Pulmonary artery endothelial cell (primary cell): ENCODE results near the gene ZNF581. TPM values are rescaled to one million over a fixed set of nuclear protein-coding genes. Genes with fewer than 3 reads are reported as not detected.

Source experiments
- DNase-seq: peaks from one replicate; pipeline ENCODE4 v3.0.0-alpha.2; 2011; ENCODE audit warnings: low read depth, low spot score
- total RNA-seq: library from RNA; depleted of rRNA; stranded (reverse); fragments of >200 nt; gene quantifications from 2 replicates; pipeline ENCODE4 v1.2.3, GENCODE V29; 2014

The ZNF581 gene
- total RNA-seq, result 18.0 and 33.9 TPM in 2 replicates

- DNase-seq, result no peak
Measured at GRCh38 chr19:55643003-55643886, at the start of gene ZNF581. Gene ZNF581, plus strand, starts transcription at chr19:55643649. Its CDS starts 923 bp downstream, at chr19:55644572.

DNA sequence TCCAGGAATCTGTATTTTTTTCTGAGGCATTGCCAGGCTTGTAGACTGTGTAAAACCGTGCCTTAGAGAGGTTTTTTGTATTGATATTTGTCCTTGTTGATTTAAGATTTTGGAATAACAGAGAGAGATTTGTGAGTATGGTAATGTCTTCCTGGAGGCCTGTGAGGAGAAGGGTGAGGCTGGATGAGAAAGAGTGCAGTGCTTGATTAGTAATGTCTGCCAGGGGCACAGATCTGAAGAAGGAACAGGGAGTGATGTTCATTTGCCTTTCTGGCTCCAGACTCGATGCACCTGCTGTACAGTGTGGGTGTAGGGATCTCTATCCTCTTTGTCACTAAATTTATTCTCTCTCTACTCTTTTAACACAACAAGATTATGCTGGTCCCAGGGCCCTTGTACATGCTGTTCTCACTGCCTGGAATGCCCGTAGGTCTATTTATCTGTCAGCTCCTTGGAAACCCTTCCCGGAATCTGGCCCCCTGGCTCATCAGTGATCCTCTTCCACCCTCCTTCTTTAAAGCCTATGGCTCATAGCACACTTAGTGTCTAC lies 48.4 kb upstream of the ZNF581 start:
- no peak for DNase-seq

DNA sequence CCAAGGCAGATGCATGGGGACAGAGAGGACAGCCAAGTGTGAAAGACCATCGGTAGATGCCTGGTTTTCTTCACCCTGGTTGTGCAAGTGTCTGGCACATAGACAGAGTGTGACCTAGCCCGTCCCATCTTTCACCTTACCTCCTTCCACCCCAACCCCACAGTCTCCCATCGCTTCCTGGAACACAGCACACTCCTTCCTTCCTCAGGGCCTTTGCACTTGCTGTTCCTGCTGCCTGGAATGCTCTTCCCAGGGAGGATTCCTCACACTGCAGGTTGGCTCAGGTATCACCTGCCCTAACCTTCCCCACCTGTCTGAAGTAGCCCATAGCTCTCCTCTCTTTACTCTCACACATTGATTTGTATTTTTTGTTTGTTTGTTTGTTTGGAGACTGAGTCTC lies 47.1 kb upstream of the ZNF581 start:
- DNase-seq, result no peak

DNA sequence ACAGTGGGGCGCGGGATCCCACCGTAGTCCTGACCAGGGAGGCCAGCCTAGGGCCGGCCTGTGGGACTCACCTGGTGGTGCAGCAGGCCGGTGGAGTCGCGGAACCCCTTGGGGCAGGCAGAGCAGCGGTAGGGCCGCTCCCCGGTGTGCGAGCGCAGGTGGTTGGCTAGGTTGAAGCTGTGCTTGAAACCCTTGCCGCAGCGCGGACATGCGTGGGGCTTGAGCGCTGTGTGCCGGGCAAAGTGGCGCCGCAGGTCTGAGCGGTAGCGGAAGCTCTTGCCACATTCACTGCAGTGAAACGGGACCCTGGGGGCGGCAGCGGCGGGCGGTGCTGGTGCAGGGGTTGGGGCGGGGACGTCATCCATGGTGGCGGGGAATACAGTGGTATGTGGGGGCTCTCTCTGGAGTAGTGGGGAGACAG lies 45.9 kb upstream of the ZNF581 start:
- no peak for DNase-seq

GRCh38 chr19:55598034-55598433 lies 45.4 kb upstream of the ZNF581 start:
- DNase-seq, result no peak

DNA sequence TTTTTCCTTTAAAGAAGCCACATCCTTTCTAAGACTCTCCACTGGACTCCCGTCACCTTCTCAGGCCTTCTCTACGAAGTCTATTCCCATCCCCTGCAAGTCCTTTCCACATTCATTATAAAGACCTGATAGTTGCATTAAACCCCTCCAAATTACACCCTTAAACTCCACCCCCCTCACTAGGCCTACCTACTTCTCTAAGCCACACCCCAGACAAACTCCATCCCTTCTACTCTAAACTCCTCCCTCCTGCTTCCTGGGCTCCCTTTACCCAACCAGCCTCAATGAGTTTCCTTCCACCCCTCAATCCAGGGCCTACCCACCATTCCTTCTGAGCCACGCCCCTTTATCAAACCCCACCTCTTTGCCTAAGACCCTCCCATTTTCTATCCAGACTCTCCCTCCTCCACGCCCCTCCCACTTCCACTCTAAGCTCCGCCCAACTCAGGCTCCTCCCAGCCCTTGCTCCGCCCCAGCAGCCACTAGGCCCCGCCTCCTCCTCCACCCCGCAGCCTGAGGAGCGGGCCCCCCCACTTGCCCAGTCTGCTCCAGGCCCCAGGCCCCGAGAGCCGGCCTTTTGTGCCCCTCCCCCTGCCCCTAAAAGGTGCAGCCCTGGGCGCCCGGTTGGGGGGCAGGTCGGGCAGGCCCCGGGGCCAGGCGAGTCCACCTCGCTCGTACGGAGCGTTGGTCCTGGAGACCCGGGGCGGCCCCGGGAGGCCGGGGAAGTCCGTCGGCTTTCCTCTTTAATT lies 44.6 kb upstream of the ZNF581 start:
- DNase-seq, result peak; percentile 85

DNA sequence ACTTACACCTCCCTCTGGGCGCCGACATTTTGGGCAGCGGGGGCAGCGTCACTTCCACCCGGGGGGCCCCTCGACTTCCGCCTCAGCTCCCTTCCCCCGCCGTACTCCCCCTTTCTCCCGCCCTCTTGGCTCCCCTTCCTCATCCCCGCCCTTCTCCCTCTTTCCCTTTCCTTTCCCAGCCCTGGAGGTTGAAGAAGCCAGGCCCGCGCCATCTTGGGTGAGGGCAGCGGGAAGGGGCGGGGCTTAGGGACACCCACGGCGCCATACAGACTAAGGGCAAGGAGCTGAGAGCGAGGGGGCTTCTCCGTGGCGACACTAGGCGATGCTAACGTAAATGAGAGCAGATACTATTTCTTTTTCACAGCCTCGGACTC lies 44.0 kb upstream of the ZNF581 start, which contains the start of gene FIZ1:
TSS of gene FIZ1 (minus strand) at position 50 of the 374 bp plus-strand sequence. CDS start 1,652 bp downstream, outside the sequence.
- peak; percentile 96 for DNase-seq

- peak; percentile 56 for DNase-seq
Measured at GRCh38 chr19:55599842-55600661, 43.4 kb upstream of the ZNF581 start, which contains the start of gene ZNF524. Gene ZNF524, plus strand, starts transcription at chr19:55600288. Its CDS starts 1,825 bp downstream, at chr19:55602113.

GRCh38 chr19:55600662-55601028 lies 42.8 kb upstream of the ZNF581 start:
- no peak for DNase-seq

DNA sequence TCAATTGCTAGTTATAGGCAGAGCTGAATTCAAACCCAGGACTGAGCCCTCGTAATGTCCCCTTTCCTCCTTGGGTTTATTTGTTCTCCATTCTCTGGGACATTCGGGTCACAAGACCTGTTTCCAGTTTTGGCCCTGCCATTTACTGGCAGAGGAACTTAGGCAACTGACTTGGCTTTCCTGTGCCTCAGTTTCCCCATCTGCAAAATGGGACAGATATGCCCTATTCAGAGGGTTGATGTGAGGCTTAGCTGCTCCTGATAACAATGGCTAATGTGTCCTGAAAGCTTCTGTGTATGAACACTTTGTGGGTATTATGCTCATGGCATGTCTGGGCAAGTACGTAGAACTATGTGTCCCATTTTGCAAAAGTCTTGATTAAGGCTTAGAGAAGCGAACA lies 42.4 kb upstream of the ZNF581 start:
- DNase-seq, result no peak

DNA sequence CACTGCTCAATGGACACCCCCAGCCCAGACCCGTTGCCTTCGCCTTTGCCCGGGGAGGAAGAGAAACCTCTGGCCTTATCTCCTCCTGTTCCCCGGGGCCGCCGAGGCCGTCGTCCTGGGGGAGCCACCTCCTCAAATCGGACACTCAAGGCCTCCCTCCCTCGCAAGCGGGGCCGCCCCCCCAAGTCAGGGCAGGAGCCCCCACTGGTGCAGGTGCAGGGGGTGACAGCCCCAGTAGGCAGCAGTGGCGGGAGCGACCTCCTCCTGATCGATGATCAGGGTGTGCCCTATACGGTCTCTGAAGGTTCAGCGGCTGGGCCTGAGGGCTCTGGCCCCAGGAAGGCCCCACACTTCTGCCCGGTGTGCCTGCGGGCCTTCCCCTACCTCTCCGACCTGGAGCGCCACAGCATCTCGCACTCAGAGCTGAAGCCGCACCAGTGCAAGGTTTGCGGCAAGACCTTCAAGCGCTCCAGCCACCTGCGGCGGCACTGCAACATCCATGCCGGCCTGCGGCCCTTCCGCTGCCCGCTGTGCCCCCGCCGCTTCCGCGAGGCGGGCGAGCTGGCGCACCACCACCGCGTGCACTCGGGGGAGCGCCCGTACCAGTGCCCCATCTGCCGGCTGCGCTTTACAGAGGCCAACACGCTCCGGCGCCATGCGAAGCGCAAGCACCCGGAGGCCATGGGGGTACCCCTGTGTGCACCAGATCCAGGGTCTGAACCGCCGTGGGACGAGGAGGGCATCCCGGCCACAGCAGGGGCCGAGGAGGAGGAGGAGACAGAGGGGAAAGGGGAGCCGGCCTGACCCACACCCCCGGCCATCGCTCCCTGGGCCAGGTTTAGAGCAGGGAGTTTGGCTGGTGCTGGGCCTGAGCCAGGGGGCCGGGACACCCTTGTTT lies 41.1 kb upstream of the ZNF581 start:
- no peak for DNase-seq

GRCh38 chr19:55603115-55603514 lies 40.3 kb upstream of the ZNF581 start:
- no peak for DNase-seq

DNA sequence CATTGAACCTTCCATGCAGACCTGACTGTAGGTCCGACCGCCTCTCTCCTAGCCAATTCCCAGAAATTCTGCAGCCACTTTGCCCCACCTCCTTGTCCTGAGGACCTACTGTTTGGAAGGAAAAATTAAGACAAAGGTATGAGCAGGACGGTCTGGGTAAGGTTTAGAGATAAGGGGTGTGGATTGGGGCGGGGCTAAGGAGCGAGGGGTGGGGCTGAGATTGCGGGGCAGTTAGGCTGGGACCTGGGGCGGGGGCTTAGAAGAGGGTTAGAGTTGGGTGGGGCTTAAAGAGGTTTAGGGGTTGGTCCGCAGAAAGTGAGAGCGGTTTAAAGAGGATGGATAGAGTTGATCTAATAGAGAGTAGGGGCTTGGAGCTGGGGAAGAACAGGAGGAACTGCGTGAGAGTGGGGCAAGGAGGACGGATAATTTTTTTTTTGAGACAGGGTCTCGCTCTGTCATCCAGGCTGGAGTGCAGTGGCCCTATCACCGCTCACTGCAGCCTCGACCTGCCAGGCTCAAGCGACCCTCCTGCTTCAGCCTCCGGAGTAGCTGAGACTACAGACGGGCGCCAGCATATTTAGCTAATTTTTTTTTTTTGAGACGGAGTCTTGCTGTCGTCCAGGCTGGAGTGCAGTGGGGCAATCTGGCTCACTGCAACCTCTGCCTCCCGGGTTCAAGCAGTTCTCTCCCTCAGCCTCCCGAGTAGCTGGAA lies 39.7 kb upstream of the ZNF581 start:
- DNase-seq, result no peak

- peak; percentile 84 for DNase-seq
Measured at GRCh38 chr19:55605207-55605636, 38.2 kb upstream of the ZNF581 start.

GRCh38 chr19:55605637-55606470 lies 37.6 kb upstream of the ZNF581 start, which contains the start of gene ZNF865:
Gene ZNF865, plus strand, starts transcription at chr19:55605647. Its CDS starts 7,972 bp downstream, at chr19:55613619.
- peak; percentile 61 for DNase-seq

- DNase-seq, result no peak
Measured at GRCh38 chr19:55606471-55606787, 37.0 kb upstream of the ZNF581 start.

- no peak for DNase-seq
Measured at GRCh38 chr19:55606817-55607216, 36.6 kb upstream of the ZNF581 start.

GRCh38 chr19:55609326-55609725 lies 34.1 kb upstream of the ZNF581 start:
- no peak for DNase-seq
